GM23338 (cell line): Measurements from ENCODE around the gene DTX1. TPM values are rescaled to one million over a fixed set of nuclear protein-coding genes. Genes with fewer than 3 reads are reported as not detected.

ENCODE experiments used
- ATAC-seq: fragments of 200-7000 bp; cut with Tn5 transposase; 3 replicates; pipeline ENCODE4 v1.9.1; 2020
- DNase-seq: peaks from one replicate; pipeline ENCODE4 v3.0.0-alpha.2; 2015; ENCODE audit warnings: low spot score
- H2AFZ ChIP-seq: fragments of 200-600 bp; sonication (generic); 2 replicates; pipeline ENCODE4 v1.8.0; 2016; ENCODE audit warnings: antibody characterized with exemption, mild to moderate bottlenecking, moderate library complexity
- H3F3A ChIP-seq: fragments of 200-600 bp; sonication (generic); replicated peaks from 2 replicates; pipeline ENCODE4 v1.8.0; 2017; ENCODE audit warnings: antibody characterized with exemption, mixed run types, low read depth
- H3K27ac ChIP-seq: fragments of 200-600 bp; sonication (generic); 2 replicates; pipeline ENCODE4 v1.6.1; 2016; ENCODE audit warnings: low read depth
- H3K27me3 ChIP-seq: fragments of 200-600 bp; sonication (generic); 2 replicates; pipeline ENCODE4 v1.8.0; 2016; ENCODE audit warnings: mild to moderate bottlenecking, mixed run types, moderate library complexity; ENCODE audit not compliant: insufficient read depth
- H3K36me3 ChIP-seq: fragments of 200-600 bp; sonication (generic); 2 replicates; pipeline ENCODE4 v1.8.0; 2016; ENCODE audit warnings: mild to moderate bottlenecking; ENCODE audit not compliant: insufficient read depth
- H3K4me1 ChIP-seq: fragments of 200-600 bp; sonication (generic); 2 replicates; pipeline ENCODE4 v1.8.0; 2016; ENCODE audit warnings: mild to moderate bottlenecking, moderate library complexity; ENCODE audit not compliant: insufficient read depth
- H3K4me2 ChIP-seq: fragments of 200-600 bp; sonication (generic); 2 replicates; pipeline ENCODE4 v1.7.1; 2017; ENCODE audit warnings: mixed run types
- H3K4me3 ChIP-seq: fragments of 200-600 bp; sonication (generic); 2 replicates; pipeline ENCODE4 v1.6.1; 2016; ENCODE audit warnings: mixed run types
- H3K79me2 ChIP-seq: fragments of 200-600 bp; sonication (generic); replicated peaks from 2 replicates; pipeline ENCODE4 v1.8.0; 2017; ENCODE audit warnings: mild to moderate bottlenecking; ENCODE audit not compliant: insufficient read depth
- H3K9me2 ChIP-seq: fragments of 200-600 bp; sonication (generic); 2 replicates; pipeline ENCODE4 v1.8.0; 2017; ENCODE audit not compliant: insufficient read depth
- H4K20me1 ChIP-seq: fragments of 200-600 bp; sonication (generic); replicated peaks from 2 replicates; pipeline ENCODE4 v1.8.0; 2017; ENCODE audit warnings: mild to moderate bottlenecking; ENCODE audit not compliant: insufficient read depth
- H3K27ac Mint-ChIP-seq: 2 replicates; pipeline ENCODE4 v1.8.0; 2020; ENCODE audit warnings: inconsistent platforms, mild to moderate bottlenecking, moderate library complexity, mixed read lengths
- H3K27me3 Mint-ChIP-seq: 3 replicates; pipeline ENCODE4 v1.8.0; 2022; ENCODE audit warnings: low read depth, mild to moderate bottlenecking, moderate library complexity, mixed read lengths, inconsistent platforms; ENCODE audit not compliant: insufficient read depth, poor library complexity
- H3K36me3 Mint-ChIP-seq: 3 replicates; pipeline ENCODE4 v1.8.0; 2021; ENCODE audit warnings: low read depth, mild to moderate bottlenecking, inconsistent platforms, moderate library complexity, mixed read lengths
- H3K4me1 Mint-ChIP-seq: 3 replicates; pipeline ENCODE4 v1.8.0; 2020; ENCODE audit warnings: mild to moderate bottlenecking, inconsistent platforms, mixed read lengths
- H3K4me3 Mint-ChIP-seq: 3 replicates; pipeline ENCODE4 v1.8.0; 2021; ENCODE audit warnings: moderate library complexity, mild to moderate bottlenecking, inconsistent platforms, mixed read lengths
- H3K9me3 Mint-ChIP-seq: 3 replicates; pipeline ENCODE4 v1.8.0; 2020; ENCODE audit warnings: moderate library complexity, mild to moderate bottlenecking, inconsistent platforms, mixed read lengths
- CREB1 ChIP-seq: fragments of 250-450 bp; sonication (Bioruptor Pico); IDR thresholded peaks from 2 replicates; pipeline ENCODE4 v1.5.0; 2020; ENCODE audit warnings: low read depth, mild to moderate bottlenecking, moderate library complexity
- CTCF ChIP-seq, 2 experiments: fragments of 200-600 bp in 1 of 2; sonication (generic) in 1 of 2; conservative IDR thresholded peaks; 2 replicates each; pipeline versions ENCODE4 v1.5.1 to v1.6.1; 2016 to 2017; ENCODE audit warnings: antibody characterized with exemption in 2 of 2, low read depth in 2 of 2, mild to moderate bottlenecking in 2 of 2, moderate library complexity in 1 of 2
- EZH2 ChIP-seq: fragments of 200-600 bp; sonication (generic); IDR thresholded peaks from one replicate; pipeline ENCODE4 v1.8.0; 2017; ENCODE audit warnings: antibody characterized with exemption, mild to moderate bottlenecking, low read depth; ENCODE audit not compliant: unreplicated experiment
- EZH2phosphoT487 ChIP-seq: fragments of 200-600 bp; sonication (generic); IDR thresholded peaks from one replicate; pipeline ENCODE4 v1.8.1; 2018; ENCODE audit warnings: antibody characterized with exemption; ENCODE audit not compliant: unreplicated experiment
- JUNB ChIP-seq: IDR thresholded peaks from one replicate; pipeline ENCODE4 v1.6.1; 2016; ENCODE audit warnings: antibody characterized with exemption; ENCODE audit not compliant: unreplicated experiment
- NANOG ChIP-seq: IDR thresholded peaks from 2 replicates; pipeline ENCODE4 v1.6.1; 2016; ENCODE audit warnings: antibody characterized with exemption, borderline replicate concordance
- POLR2AphosphoS5 ChIP-seq: IDR thresholded peaks from 2 replicates; pipeline ENCODE4 v1.6.1; 2016; ENCODE audit warnings: antibody characterized with exemption, low read depth
- REST ChIP-seq: IDR thresholded peaks from one replicate; pipeline ENCODE4 v1.6.1; 2018; ENCODE audit warnings: antibody characterized with exemption; ENCODE audit not compliant: unreplicated experiment
- STAT1 ChIP-seq: IDR thresholded peaks from one replicate; pipeline ENCODE4 v1.6.1; 2016; ENCODE audit warnings: antibody characterized with exemption; ENCODE audit not compliant: unreplicated experiment
- ZNF114 ChIP-seq: fragments of 250-450 bp; sonication (Bioruptor Pico); IDR thresholded peaks from 2 replicates; pipeline ENCODE4 v1.5.0; 2020; ENCODE audit warnings: mild to moderate bottlenecking, moderate library complexity
- ZNF331 ChIP-seq: fragments of 250-450 bp; sonication (Bioruptor Pico); IDR thresholded peaks from 2 replicates; pipeline ENCODE4 v1.5.0; 2020; ENCODE audit warnings: low read depth, mild to moderate bottlenecking, moderate library complexity
- polyA plus RNA-seq: library from polyadenylated mRNA; unstranded; fragments of >200 nt; fragmentation: Nextera tagmentation; extraction: Ambion mirVana; gene quantifications from 2 replicates; pipeline ENCODE4 v1.2.1, GENCODE V29; 2016
- total RNA-seq: library from RNA; depleted of rRNA; stranded (reverse); fragments of >200 nt; shearing (Covaris generic); gene quantifications from 2 replicates; pipeline ENCODE4 v1.2.3, GENCODE V29; 2014
- TF ChIP-seq, protein P1 (sequence below): IDR thresholded peaks from 2 replicates; pipeline ENCODE4 v1.6.1; 2016; ENCODE audit warnings: antibody characterized with exemption
- TF ChIP-seq, protein P2 (sequence below): fragments of 250-450 bp; sonication (Bioruptor Pico); IDR thresholded peaks from 2 replicates; pipeline ENCODE4 v1.5.0; 2020; ENCODE audit warnings: mild to moderate bottlenecking, moderate library complexity

The DTX1 gene
- total and polyA plus RNA-seq, 2 experiments from 2014 or later, result 1.6 to 9.0 TPM

DNA sequence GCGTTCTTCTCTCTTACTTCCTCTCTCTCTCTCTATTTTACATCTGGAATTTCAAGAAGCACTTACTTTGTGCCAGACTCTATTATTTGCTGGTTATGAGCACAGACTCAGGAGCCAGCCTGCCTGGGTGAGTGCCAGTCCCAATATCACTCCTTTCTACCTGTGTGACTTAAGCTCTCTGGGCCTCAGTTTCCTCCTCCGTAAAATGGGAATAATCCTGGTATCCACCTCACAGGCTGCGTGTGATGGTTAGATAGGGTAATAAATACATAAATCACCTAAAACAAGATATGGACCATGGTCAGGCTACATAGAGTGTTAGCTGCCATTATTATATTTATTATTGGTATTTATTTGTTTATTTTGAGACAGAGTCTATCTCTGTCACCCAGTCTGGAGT lies 54.7 kb downstream of the DTX1 start:
- DNase-seq (no peak), ATAC-seq (no peak)
- Histone ChIP-seq H3K36me3 (no peaks in the 10 kb centered on the region), H3K4me3 (no peak overlapping the region), H3K9me2 (no peaks in the 10 kb centered on the region), H3K27me3 (no peaks in the 10 kb centered on the region), H3K4me1 (no peaks in the 10 kb centered on the region), H2AFZ (no peak overlapping the region), H3K4me2 (no peak overlapping the region), H4K20me1 (no peaks in the 10 kb centered on the region), H3K27ac (no peak overlapping the region), H3F3A (no peaks in the 10 kb centered on the region), H3K79me2 (no peaks in the 10 kb centered on the region)
- no peak for TF ChIP-seq CREB1 (CRISPR knock-in tag)
- no peak for TF ChIP-seq ZNF331 (CRISPR knock-in tag)
- no peak for TF ChIP-seq POLR2AphosphoS5
- TF ChIP-seq JUNB, result no peak
- TF ChIP-seq NANOG, result no peak
- no peak for TF ChIP-seq ZNF114 (CRISPR knock-in tag)
- TF ChIP-seq CTCF (conservative IDR thresholded peaks at IDR 0.05; ENCODE audit: low read depth in 2 of 2), result no peak
- TF ChIP-seq EZH2, result no peak
- no peak for TF ChIP-seq REST
- TF ChIP-seq, protein P1, sequence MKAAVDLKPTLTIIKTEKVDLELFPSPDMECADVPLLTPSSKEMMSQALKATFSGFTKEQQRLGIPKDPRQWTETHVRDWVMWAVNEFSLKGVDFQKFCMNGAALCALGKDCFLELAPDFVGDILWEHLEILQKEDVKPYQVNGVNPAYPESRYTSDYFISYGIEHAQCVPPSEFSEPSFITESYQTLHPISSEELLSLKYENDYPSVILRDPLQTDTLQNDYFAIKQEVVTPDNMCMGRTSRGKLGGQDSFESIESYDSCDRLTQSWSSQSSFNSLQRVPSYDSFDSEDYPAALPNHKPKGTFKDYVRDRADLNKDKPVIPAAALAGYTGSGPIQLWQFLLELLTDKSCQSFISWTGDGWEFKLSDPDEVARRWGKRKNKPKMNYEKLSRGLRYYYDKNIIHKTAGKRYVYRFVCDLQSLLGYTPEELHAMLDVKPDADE, result no peak
- TF ChIP-seq, protein P2, sequence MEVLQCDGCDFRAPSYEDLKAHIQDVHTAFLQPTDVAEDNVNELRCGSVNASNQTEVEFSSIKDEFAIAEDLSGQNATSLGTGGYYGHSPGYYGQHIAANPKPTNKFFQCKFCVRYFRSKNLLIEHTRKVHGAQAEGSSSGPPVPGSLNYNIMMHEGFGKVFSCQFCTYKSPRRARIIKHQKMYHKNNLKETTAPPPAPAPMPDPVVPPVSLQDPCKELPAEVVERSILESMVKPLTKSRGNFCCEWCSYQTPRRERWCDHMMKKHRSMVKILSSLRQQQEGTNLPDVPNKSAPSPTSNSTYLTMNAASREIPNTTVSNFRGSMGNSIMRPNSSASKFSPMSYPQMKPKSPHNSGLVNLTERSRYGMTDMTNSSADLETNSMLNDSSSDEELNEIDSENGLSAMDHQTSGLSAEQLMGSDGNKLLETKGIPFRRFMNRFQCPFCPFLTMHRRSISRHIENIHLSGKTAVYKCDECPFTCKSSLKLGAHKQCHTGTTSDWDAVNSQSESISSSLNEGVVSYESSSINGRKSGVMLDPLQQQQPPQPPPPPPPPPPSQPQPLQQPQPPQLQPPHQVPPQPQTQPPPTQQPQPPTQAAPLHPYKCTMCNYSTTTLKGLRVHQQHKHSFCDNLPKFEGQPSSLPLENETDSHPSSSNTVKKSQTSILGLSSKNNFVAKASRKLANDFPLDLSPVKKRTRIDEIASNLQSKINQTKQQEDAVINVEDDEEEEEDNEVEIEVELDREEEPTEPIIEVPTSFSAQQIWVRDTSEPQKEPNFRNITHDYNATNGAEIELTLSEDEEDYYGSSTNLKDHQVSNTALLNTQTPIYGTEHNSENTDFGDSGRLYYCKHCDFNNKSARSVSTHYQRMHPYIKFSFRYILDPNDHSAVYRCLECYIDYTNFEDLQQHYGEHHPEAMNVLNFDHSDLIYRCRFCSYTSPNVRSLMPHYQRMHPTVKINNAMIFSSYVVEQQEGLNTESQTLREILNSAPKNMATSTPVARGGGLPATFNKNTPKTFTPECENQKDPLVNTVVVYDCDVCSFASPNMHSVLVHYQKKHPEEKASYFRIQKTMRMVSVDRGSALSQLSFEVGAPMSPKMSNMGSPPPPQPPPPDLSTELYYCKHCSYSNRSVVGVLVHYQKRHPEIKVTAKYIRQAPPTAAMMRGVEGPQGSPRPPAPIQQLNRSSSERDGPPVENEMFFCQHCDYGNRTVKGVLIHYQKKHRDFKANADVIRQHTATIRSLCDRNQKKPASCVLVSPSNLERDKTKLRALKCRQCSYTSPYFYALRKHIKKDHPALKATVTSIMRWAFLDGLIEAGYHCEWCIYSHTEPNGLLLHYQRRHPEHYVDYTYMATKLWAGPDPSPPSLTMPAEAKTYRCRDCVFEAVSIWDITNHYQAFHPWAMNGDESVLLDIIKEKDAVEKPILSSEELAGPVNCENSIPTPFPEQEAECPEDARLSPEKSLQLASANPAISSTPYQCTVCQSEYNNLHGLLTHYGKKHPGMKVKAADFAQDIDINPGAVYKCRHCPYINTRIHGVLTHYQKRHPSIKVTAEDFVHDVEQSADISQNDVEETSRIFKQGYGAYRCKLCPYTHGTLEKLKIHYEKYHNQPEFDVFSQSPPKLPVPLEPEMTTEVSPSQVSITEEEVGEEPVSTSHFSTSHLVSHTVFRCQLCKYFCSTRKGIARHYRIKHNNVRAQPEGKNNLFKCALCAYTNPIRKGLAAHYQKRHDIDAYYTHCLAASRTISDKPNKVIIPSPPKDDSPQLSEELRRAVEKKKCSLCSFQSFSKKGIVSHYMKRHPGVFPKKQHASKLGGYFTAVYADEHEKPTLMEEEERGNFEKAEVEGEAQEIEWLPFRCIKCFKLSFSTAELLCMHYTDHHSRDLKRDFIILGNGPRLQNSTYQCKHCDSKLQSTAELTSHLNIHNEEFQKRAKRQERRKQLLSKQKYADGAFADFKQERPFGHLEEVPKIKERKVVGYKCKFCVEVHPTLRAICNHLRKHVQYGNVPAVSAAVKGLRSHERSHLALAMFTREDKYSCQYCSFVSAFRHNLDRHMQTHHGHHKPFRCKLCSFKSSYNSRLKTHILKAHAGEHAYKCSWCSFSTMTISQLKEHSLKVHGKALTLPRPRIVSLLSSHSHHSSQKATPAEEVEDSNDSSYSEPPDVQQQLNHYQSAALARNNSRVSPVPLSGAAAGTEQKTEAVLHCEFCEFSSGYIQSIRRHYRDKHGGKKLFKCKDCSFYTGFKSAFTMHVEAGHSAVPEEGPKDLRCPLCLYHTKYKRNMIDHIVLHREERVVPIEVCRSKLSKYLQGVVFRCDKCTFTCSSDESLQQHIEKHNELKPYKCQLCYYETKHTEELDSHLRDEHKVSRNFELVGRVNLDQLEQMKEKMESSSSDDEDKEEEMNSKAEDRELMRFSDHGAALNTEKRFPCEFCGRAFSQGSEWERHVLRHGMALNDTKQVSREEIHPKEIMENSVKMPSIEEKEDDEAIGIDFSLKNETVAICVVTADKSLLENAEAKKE (CRISPR knock-in tag), result no peak
- TF ChIP-seq EZH2phosphoT487, result no peak
- TF ChIP-seq STAT1, result no peak
- Mint-ChIP-seq H3K4me1 (peaks cover 6% of the 10 kb centered on the region; the same call in 2 of the 3 replicates), H3K4me3 (no peak overlapping the region), H3K36me3 (peaks cover 2% of the 10 kb centered on the region; the same call in 1 of the 3 replicates), H3K9me3 (no peaks in the 10 kb centered on the region; the same call in 2 of the 3 replicates), H3K27ac (no peak overlapping the region), H3K27me3 (peaks cover 7% of the 10 kb centered on the region)
